ENCODE results near the gene OR5AC2. TPM values are rescaled to one million over a fixed set of nuclear protein-coding genes. Genes with fewer than 3 reads are reported as not detected.

OR5AC2 gene
- total RNA-seq (not detected), polyA plus RNA-seq (not detected)
- long read RNA-seq, donor 1: 0 reads
- long read RNA-seq, donor 2: 0 reads
- long read RNA-seq, donor 3: 0 reads
- long read RNA-seq, donor 4: 0 reads
- long read RNA-seq, donor 5: 0 reads

GRCh38 chr3:98086873-98087272 lies at the start of gene OR5AC2:
TSS of gene OR5AC2 (plus strand) at chr3:98087173. CDS start at chr3:98087173, 0 bp downstream.
- no peak for ATAC-seq (ENCODE audit: insufficient read depth, low FRiP score)

GRCh38 chr3:98038286-98038685 lies 48.7 kb upstream of the OR5AC2 start:
- no peak for TF ChIP-seq CTCF (IDR thresholded peaks at IDR 0.05; ENCODE audit: control extremely low read depth, extremely low read depth)
- H3K4me1 ChIP-seq (ENCODE audit: control insufficient read depth in 5 of 5, insufficient read depth in 5 of 5, low read length in 5 of 5): no peaks in the 10 kb centered on the region
- peaks cover 0 to 3% (median 0%) of the 10 kb centered on the region in 4 donors for H3K9me3 ChIP-seq (ENCODE audit: control insufficient read depth in 4 of 4, insufficient read depth in 3 of 4, low read length in 3 of 4)
- peaks cover 0 to 6% (median 0%) of the 10 kb centered on the region in 3 donors for H3K27me3 ChIP-seq (ENCODE audit: control insufficient read depth in 3 of 3, insufficient read depth in 3 of 3, low read length in 2 of 3)
- H3K36me3 ChIP-seq (ENCODE audit: control insufficient read depth in 4 of 4, insufficient read depth in 4 of 4, low read length in 4 of 4): no peaks in the 10 kb centered on the region
- no peak overlapping the region for H3K4me3 ChIP-seq
- H3K9ac ChIP-seq (ENCODE audit: insufficient read depth in 1 of 2, low read length in 2 of 2): no peak overlapping the region
- no peak overlapping the region for H3K27ac ChIP-seq (ENCODE audit: low read depth in 1 of 2, low read length in 1 of 2)
- ATAC-seq (ENCODE audit: insufficient read depth, low FRiP score) (no peak), DNase-seq (peak in 1 of 3 donors; percentile 34)
- 65 to 67% methylated on average over 3 of the region's 3 CpGs for WGBS, 2 donors

More at GRCh38 chr3:98086873-98087272, at the start of gene OR5AC2:
- Histone ChIP-seq H3K4me1 (ENCODE audit: control insufficient read depth in 5 of 5, insufficient read depth in 5 of 5, low read length in 5 of 5) (no peaks in the 10 kb centered on the region), H3K9ac (ENCODE audit: insufficient read depth in 1 of 2, low read length in 2 of 2) (no peak within 1 kb of the TSS), H3K9me3 (ENCODE audit: control insufficient read depth in 4 of 4, insufficient read depth in 3 of 4, low read length in 3 of 4) (no peaks in the 10 kb centered on the region), H3K27me3 (ENCODE audit: control insufficient read depth in 3 of 3, insufficient read depth in 3 of 3, low read length in 2 of 3) (no peaks in the 10 kb centered on the region), H3K27ac (ENCODE audit: low read depth in 1 of 2, low read length in 1 of 2) (no peak within 1 kb of the TSS), H3K36me3 (ENCODE audit: control insufficient read depth in 4 of 4, insufficient read depth in 4 of 4, low read length in 4 of 4) (no peaks in the 10 kb centered on the region), H3K4me3 (no peak within 1 kb of the TSS)
- 90 to 94% methylated on average over 4 of the region's 4 CpGs for WGBS, 2 donors
- no peak for DNase-seq
- TF ChIP-seq CTCF (IDR thresholded peaks at IDR 0.05; ENCODE audit: control extremely low read depth, extremely low read depth): no peak

- peaks cover 0 to 6% (median 0%) of the 10 kb centered on the region in 3 donors for H3K27me3 ChIP-seq (ENCODE audit: control insufficient read depth in 3 of 3, insufficient read depth in 3 of 3, low read length in 2 of 3)
- H3K4me1 ChIP-seq (ENCODE audit: control insufficient read depth in 5 of 5, insufficient read depth in 5 of 5, low read length in 5 of 5): no peaks in the 10 kb centered on the region
- no peak overlapping the region for H3K9ac ChIP-seq (ENCODE audit: insufficient read depth in 1 of 2, low read length in 2 of 2)
- H3K4me3 ChIP-seq: no peak overlapping the region
- peaks cover 0 to 3% (median 0%) of the 10 kb centered on the region in 4 donors for H3K9me3 ChIP-seq (ENCODE audit: control insufficient read depth in 4 of 4, insufficient read depth in 3 of 4, low read length in 3 of 4)
- no peak for TF ChIP-seq CTCF (IDR thresholded peaks at IDR 0.05; ENCODE audit: control extremely low read depth, extremely low read depth)
- H3K27ac ChIP-seq (ENCODE audit: low read depth in 1 of 2, low read length in 1 of 2): no peak overlapping the region
- DNase-seq (no peak), ATAC-seq (ENCODE audit: insufficient read depth, low FRiP score) (no peak)
- 77 to 85% methylated on average over 3 of the region's 3 CpGs for WGBS, 2 donors
- no peaks in the 10 kb centered on the region for H3K36me3 ChIP-seq (ENCODE audit: control insufficient read depth in 4 of 4, insufficient read depth in 4 of 4, low read length in 4 of 4)
Measured at GRCh38 chr3:98038876-98039275, 48.1 kb upstream of the OR5AC2 start.
